NB4 (cell line): Measurements from ENCODE around the gene LCTL.

Experiments used
- CTCF ChIP-seq: IDR thresholded peaks from one replicate; pipeline ENCODE4 v1.5.1; 2012; ENCODE audit warnings: low read depth, low read length
- POLR2A ChIP-seq: IDR thresholded peaks from 2 replicates; pipeline ENCODE4 v1.6.1; 2011; ENCODE audit warnings: mild to moderate bottlenecking; ENCODE audit not compliant: insufficient read length; ENCODE audit errors: extremely low read depth

DNA sequence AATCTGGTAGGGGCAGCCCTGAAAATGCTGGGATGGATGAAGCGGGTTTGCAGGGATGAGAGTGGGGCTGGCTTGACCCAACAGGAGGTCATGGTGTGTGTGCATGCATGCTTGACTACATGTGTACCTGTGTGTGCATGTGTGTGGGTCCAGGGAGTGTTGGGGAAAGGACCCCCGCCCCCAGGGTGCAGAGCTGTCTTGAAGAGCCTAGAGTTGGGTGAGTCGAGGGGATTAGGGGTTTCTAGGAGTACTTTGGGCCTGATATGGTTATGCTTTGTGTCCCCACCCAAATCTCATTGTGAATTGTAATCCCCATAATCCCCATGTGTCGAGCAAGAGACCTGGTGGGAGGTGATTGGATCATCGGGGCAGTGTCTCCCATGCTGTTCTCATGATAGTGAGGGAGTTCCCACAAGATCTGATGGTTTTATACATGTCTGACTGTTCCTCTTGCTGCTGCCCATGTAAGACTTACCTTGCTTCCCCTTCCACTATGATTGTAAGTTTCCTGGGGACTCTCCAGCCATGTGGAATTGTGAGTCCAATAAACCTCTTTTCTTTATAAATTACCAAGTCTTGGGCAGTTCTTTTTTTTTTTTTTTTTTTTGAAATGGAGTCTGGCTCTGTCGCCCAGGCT lies 5.2 kb upstream of the LCTL start:
- TF ChIP-seq CTCF (no peak), POLR2A (no peak)
